GM10847 (cell line): ENCODE data around the gene UBE3C.

ENCODE experiments used
- POLR2A ChIP-seq: IDR thresholded peaks from 2 replicates; pipeline ENCODE4 v1.6.1; 2011; ENCODE audit not compliant: insufficient read length; ENCODE audit errors: extremely low read depth

UBE3C gene

DNA sequence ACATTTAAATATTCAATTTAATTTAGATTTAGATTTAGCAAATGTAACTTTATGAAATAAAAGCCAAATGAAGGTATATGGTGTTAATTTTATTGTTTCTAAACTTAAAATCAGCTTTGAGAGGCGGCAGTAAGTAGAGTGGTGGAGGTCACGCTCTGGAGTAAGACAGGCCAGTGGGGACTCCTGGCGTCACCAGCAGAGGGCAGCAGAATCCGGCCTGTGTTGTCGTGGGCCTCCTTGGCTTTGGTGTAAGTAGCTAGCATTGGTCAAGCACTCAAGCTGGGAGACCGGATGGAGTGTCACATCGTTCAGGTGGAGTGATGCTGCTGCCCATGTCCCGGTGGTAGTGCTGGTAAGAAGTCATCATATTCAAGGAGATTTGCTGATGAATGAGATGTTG, 99.4 kb downstream of the UBE3C start:
- no peak for TF ChIP-seq POLR2A

DNA sequence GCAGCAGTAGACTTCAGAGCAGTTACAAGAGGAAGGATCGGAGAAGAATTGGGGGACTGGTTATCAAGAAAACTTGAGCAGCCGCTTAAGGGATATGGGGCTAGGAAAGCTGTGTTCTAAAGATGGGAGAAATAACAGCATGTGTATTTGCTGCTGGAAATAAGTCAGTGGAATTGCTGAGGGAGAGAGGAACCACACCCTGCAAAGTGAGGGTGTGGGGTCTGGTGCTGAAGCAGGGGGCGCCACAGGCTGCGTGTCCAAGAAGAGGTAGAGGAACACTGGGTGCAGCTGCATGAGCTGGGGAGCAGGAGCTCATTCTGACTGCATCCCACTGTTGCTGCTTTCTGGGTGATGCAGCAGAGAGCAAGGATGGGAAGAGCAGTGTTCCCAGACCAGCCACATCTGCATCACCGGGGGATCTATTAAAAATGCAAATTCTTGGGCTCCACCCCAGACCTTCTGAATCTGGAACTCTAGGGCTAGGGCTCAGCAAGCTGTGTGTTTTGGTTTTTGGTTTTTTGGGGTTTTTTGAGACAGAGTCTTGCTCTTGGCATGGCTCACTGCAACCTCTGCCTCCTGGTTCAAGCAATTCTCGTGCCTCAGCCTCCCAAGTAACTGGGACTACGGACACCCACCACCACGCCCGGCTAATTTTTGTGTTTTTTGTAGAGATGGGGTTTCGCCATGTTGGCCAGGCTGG, 101.0 kb downstream of the UBE3C start:
- TF ChIP-seq POLR2A = no peak

DNA sequence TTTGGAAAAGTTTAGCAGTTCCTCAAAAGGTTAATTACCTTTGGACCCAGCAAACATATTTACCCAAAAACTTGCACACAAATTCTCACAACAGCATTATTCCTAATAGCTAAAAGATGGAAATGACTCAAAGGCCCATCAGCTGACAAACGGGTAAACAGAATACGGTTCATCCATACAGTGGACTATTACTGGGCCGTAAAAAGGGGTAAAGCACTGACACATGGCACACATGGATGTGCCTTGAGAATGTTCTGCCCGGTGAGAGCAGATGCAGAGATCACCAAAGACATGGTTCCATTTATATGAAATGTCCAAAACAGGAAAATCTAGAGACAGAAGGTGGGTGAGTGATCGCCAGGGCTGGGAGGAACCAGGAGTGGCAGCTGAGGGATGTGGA, 102.9 kb downstream of the UBE3C start:
- no peak for TF ChIP-seq POLR2A

DNA sequence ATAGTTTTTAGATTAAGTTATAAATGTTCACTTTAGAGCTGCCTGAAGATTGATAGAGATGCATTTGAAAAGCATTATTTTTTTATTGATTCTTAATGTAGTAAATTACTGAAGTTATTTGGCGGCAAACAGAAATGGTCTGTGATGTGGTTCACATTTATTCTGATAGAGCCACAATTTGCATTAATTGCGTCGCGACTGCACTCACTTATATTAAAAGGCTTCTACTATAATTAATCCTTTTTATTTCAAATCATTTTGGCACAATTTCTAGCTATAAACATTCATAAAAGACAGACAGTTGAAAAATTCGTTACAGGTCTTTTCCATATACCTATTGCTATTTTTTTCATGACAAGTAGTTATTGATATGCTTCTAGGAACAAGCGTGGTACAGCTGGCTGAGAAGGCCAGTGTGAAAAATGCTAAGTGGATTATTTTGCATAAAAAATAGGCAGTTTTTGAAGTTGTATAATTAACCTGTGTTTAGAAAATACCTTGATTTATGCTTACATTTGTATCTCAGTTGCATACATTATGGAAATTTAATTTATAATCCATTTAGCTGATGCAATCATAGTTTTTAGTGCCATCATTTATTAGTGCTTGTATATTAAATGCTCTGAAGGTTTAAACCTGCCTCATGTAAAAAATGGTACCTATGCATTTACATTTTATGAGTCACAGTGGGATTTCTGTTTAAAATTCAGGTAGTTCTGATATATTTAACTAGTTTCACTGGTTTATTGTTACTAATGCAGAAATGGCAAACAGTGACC, 106.0 kb downstream of the UBE3C start:
- no peak for TF ChIP-seq POLR2A

DNA sequence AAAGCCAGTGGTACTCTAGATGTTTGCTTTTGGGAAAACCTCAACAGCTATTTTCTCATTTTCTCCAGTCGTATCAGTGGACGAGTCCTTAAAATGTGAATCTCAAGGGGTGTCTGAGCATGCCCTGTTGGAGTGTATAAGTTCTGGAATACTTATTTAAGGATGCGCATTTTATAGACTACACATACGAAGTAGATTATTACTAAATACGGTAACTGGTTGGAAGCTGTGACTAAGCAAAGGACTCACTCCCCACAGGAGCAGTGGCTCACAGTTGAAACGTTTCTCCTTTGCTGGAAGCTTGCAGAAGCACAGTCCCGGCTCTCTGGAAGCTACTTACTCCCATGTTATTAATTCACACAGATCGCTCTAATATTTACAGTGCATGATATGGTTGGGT, 107.3 kb downstream of the UBE3C start:
- TF ChIP-seq POLR2A = no peak

DNA sequence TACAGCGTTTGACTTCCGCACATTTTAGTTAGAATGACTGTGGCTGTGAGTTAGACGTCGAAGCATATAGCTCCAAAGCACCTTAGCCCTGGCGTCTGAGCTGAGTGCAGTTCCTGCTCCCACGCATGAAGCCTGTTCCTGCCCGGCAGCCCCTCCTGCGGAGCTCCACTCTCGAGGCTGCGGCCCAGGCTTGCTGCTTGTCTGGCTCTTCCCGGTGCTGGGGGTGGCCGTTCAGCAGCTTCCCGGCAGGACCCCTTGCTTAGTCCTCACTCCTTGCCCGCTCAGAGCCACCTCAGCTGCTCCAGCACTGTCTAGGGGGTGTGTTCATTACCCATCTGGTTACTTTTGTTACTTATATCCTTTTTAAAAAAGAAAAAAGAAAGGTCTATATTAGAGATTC, 109.9 kb downstream of the UBE3C start:
- TF ChIP-seq POLR2A = no peak

DNA sequence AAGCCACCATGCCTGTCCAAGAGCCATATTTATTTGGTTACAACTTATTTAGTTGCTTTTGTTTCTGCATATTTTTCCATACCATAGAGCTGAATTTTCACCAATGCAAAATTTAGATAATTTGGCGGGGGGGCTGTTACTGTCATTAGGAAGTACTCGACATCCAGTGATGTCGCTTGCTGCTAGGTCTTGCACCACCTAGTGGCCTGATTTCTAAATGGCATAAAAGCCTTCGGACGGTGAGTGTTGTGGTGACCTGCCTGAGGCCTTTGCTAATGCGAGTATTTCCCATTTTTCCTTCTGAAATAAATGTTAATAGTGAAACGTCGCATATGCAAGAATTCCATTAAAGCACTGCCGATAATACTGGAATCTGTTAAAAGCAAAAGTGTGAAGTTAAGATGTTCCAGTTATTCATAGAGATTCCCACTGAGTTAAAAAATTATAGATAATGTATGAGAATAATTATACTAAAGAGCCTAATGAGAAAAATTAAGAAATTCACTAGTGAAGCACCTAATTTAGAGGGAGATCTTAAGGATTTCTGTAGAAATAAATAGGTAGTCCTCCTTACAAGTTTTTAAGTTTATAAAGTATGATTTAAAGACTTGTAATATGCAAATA, 112.0 kb downstream of the UBE3C start:
- TF ChIP-seq POLR2A = no peak

DNA sequence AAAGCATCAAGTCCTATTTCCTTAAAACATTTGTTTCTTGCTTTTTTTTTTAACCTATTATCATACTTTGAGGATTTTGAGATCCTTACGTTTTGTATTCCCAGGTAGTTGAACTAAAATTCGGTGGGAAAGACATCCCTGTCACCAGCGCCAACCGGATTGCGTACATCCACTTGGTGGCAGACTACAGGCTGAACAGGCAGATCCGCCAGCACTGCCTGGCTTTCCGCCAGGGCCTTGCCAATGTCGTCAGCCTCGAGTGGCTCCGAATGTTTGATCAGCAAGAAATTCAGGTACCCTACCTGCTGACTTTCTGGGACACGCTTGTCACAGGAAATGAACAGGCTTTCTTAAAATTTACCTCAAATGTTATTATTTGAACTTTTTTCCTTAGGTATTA, 115.1 kb downstream of the UBE3C start:
- no peak for TF ChIP-seq POLR2A

DNA sequence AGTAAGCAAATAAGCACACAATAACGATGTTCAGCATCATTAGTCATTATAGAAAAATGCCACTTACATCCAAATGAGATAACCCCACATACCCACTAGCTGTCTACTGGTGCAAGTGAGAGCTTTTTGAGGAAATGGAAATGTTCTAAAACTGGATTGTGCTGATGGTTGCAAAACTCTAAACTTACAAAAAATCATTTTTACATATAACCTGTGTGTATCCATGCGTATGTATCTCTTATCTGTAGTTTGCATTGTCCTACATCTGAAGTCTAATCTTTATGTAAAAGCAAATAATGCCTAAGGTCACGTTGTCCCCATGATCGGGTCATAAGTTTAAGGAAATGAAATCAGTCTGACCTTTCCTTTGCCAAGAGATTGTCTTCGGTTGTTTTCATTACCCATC, 116.5 kb downstream of the UBE3C start:
- no peak for TF ChIP-seq POLR2A

DNA sequence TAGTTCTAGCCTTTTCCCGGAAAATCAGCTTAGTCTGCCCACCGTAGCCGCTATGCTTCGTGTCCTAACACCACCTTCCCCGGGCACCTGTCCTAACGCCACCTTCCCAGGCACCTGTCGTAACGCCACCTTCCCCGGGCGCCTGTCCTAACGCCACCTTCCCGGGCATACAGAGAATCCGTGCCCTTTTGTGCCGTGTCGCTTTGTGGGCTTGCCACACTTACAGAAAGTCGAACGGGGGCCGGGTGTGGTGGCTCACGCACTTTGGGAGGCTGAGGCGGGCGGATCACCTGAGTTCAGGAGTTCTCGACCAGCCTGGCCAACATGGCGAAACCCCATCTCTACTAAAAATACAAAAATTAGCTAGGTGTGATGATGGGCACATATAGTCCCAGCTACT, 124.4 kb downstream of the UBE3C start:
- no peak for TF ChIP-seq POLR2A

DNA sequence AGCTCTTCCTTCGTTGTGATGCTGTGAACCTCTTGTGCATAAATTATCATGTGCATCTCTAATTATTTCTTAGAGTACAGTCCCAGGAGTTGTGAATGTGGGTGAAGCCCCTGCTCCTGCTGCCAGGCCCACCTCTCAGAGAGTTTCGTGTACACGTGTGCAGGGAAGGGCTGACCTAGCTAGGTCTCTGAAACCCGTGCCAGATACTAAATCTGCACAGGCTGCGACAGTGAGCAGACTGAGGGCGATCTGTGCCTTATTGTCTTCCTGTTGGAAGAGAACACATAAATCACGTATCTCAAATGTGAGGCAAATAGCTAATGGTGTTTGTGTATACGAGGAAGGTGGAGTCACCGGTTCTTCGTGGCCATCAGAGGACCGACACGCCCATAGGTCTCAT, 126.3 kb downstream of the UBE3C start:
- TF ChIP-seq POLR2A = no peak

DNA sequence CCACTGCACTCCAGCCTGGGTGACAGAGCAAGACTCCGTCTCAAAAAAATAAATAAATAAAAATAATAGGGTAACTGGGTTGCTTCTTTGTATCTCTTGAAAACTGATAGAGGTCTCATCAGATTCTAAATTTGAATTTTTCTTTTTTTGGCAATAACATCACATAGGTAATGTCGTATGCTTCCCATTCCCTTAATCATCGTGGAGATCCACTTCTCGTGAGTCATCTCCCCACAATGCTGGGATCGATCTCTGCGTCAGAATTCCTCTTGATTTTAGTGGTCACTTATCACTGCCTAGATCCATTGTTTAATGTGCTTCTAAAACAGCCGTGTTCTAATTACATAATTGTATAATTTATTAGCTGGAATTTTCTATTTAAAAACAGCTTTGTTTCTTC, 127.5 kb downstream of the UBE3C start:
- no peak for TF ChIP-seq POLR2A

DNA sequence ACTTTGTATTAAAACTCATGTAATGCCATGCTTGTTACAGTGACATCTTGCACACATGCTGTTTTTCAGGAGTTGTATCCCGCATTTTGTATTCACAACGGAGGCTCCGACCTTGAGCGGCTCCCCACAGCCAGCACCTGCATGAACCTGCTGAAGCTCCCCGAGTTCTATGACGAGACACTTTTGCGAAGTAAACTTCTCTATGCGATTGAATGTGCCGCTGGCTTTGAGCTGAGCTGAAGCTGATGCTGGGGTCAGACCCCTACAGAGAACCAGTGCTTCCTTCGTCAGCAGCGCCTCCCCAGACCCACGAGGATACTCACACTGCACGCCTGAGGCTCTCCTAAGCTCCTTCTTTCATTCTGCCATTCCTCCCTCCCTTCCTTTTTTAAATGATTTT, 128.8 kb downstream of the UBE3C start:
- no peak for TF ChIP-seq POLR2A

DNA sequence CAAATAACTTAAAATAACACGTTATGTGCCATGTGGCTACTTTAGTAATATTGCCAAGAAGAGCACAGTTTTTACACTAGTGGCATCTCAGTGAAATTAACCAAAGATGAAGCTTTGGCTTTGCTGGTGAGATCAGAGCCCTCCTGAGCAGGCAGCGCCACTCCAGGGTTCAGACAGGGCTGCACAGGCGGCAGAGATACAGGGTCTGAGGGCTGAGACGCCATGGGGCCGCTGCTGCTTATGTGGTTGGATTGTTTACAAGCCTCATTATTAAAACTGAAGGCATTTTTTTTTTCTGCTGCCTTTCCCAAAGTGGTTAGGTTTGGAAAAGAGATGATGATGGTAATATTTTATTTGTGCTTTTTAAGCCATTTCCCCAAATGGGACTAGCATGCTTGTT, 129.2 kb downstream of the UBE3C start:
- no peak for TF ChIP-seq POLR2A

DNA sequence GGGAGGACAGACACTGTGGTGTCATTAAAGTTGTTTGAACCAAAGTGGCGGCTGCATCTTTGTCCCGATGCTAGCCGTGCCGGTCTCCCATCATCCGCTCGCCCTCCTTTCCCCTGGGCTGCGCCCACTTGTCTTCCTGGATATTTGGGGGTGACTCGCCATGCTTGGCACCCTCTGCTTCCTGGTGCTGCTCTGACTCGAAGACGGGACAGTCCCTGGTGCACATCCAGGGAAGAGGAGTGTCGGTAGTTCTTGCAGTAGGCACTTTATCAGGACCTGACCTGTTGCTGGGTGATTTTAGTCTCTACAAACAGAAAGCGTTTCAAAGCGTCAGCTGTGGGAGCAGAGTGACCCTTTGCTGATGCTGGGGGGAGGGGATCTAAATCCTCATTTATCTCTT, 129.8 kb downstream of the UBE3C start:
- TF ChIP-seq POLR2A = no peak

DNA sequence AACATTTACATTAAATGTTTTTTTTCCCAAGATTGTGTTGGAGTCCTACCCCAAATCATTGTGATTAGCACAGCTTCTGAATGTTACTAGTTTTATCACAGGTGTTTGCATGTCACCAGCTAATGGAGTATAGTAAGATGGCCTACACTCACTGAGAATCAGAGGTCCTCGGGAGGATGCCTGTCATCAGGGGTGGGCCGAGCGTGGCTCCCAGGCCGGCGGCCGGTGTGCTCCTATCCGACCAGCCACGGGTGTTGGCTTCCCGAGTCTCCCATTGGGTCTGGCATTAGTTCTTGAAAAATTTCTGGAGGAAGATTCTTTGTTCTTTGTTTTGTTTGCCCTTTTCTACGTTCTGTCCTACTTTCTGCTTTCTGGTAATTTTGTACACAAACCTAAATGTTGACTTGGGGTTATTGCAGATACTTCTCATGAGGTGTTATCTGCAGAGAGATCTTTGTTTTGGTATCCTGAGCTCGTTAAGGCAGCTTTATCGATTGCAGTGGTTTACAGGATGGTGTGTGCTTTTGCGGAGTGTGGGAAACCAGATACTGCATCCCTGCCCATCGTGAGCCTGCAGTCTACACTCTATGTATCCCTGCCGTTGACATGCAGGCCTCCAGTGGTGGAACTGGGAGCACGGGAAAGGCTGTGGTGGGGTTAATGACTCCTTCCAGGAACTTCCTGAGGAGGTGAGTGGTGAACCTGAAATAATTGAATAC, 130.8 kb downstream of the UBE3C start:
- no peak for TF ChIP-seq POLR2A

DNA sequence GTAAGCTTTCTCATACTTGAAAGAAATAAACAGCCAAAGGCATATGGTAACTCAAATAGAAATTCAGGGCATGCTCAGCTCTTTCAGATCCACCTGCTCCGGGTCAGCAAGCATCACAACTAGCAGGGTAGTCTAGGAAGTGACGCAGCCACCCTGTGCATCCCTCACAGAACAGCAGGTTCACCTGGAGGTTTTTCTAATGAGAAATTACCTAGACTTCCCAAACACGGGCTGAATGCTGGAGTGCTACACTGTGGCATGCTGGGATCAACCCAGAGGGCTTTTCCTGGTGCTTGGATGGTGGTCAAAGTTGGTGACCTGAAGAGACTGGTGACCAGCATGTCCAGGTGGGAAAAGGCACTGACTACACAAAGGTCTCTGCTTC, 131.3 kb downstream of the UBE3C start:
- TF ChIP-seq POLR2A = no peak
